PC-9 (cell line): ENCODE results near the gene ALMS1. TPM values are rescaled to one million over a fixed set of nuclear protein-coding genes. Genes with fewer than 3 reads are reported as not detected.

ENCODE experiments used
- BruUV-seq: library from RNA; stranded (reverse); fragments of 400-500 nt; replicated peaks from 2 replicates; lab custom pipeline; 2021; lab: Mats Ljungman, UMichigan
- CTCF ChIA-PET: fragments of 300-600 bp; sonication (Branson Sonifier 250); formaldehyde crosslinking; loops from one replicate; lab custom pipeline; 2022; ENCODE audit warnings: antibody characterized with exemption; lab: Charles Lee
- POLR2A ChIA-PET: fragments of 300-600 bp; sonication (Branson Sonifier 250); formaldehyde crosslinking; loops from one replicate; lab custom pipeline; 2022; ENCODE audit warnings: antibody characterized with exemption; ENCODE audit not compliant: unreplicated experiment; lab: Charles Lee
- DNase-seq, 2 experiments: peaks; one replicate each; pipeline versions ENCODE4 v3.0.0 to v3.0.0-alpha.2; 2015 to 2022; ENCODE audit warnings: mixed read lengths in 1 of 2
- H2AFZ ChIP-seq: fragments of 200-600 bp; sonication (generic); 2 replicates; pipeline ENCODE4 v1.8.1; 2017; ENCODE audit warnings: antibody characterized with exemption
- H3F3A ChIP-seq: fragments of 200-600 bp; sonication (generic); 2 replicates; pipeline ENCODE4 v1.8.1; 2017; ENCODE audit warnings: antibody characterized with exemption, mild to moderate bottlenecking, low read depth; ENCODE audit not compliant: insufficient read depth
- H3K27ac ChIP-seq: fragments of 200-600 bp; sonication (generic); 2 replicates; pipeline ENCODE4 v1.6.1; 2016; ENCODE audit warnings: mixed run types
- H3K27me3 ChIP-seq: fragments of 200-600 bp; sonication (generic); 2 replicates; pipeline ENCODE4 v1.6.1; 2016; ENCODE audit warnings: low read depth, mixed run types; ENCODE audit not compliant: insufficient read depth
- H3K36me3 ChIP-seq: fragments of 200-600 bp; sonication (generic); 2 replicates; pipeline ENCODE4 v1.6.1; 2016; ENCODE audit warnings: low read depth, mixed run types
- H3K4me1 ChIP-seq: fragments of 200-600 bp; sonication (generic); replicated peaks from 2 replicates; pipeline ENCODE4 v1.6.1; 2016; ENCODE audit warnings: mixed run types; ENCODE audit not compliant: insufficient read depth
- H3K4me2 ChIP-seq: fragments of 200-600 bp; sonication (generic); 2 replicates; pipeline ENCODE4 v1.6.1; 2017; ENCODE audit warnings: mixed run types
- H3K4me3 ChIP-seq: fragments of 200-600 bp; sonication (generic); 2 replicates; pipeline ENCODE4 v1.6.1; 2016; ENCODE audit warnings: mixed run types
- H3K79me2 ChIP-seq: fragments of 200-600 bp; sonication (generic); 2 replicates; pipeline ENCODE4 v1.6.1; 2017; ENCODE audit warnings: low read depth, mixed run types
- H3K9me2 ChIP-seq: fragments of 200-600 bp; sonication (generic); 2 replicates; pipeline ENCODE4 v1.8.1; 2017; ENCODE audit warnings: mild to moderate bottlenecking; ENCODE audit not compliant: insufficient read depth
- H3K9me3 ChIP-seq: fragments of 200-600 bp; sonication (generic); 2 replicates; pipeline ENCODE4 v1.8.1; 2016; ENCODE audit warnings: low read depth; ENCODE audit not compliant: insufficient read depth
- H4K20me1 ChIP-seq: fragments of 200-600 bp; sonication (generic); 2 replicates; pipeline ENCODE4 v1.8.1; 2017; ENCODE audit not compliant: insufficient read depth
- CTCF ChIP-seq: fragments of 200-600 bp; sonication (generic); conservative IDR thresholded peaks from 2 replicates; pipeline ENCODE4 v1.6.1; 2017; ENCODE audit warnings: mixed run types, antibody characterized with exemption, mild to moderate bottlenecking, moderate library complexity
- EZH2 ChIP-seq: fragments of 200-600 bp; sonication (generic); IDR thresholded peaks from 2 replicates; pipeline ENCODE4 v1.8.0; 2017; ENCODE audit warnings: antibody characterized with exemption, low read depth
- intact Hi-C: fragments of 100-400 bp; cut with micrococcal nuclease; formaldehyde crosslinking; loops from one replicate; pipeline ENCODE4 v1.10.0; 2022; ENCODE audit not compliant: unreplicated experiment
- total RNA-seq: library from RNA; stranded (reverse); gene quantifications from 2 replicates; pipeline ENCODE4 v1.2.3, GENCODE V29; 2021

Gene ALMS1
- total RNA-seq, 1 experiment from 2014 or later: 16.7 TPM

- CTCF ChIA-PET: no interaction called here
- TF ChIP-seq CTCF (no peak), EZH2 (no peak)
- H3K27ac ChIP-seq: no peak overlapping the region
- no peak overlapping the region for H2AFZ ChIP-seq
- no peaks in the 10 kb centered on the region for H3K9me2 ChIP-seq
- no peaks in the 10 kb centered on the region for H3K27me3 ChIP-seq
- no peaks in the 10 kb centered on the region for H3K4me1 ChIP-seq
- intact Hi-C loops: no loop called here
- H4K20me1 ChIP-seq: no peaks in the 10 kb centered on the region
- no peak for DNase-seq
- no peak overlapping the region for H3K4me2 ChIP-seq
- no peaks in the 10 kb centered on the region for H3K36me3 ChIP-seq
- BruUV-seq: no TSS peak
- no peak overlapping the region for H3K4me3 ChIP-seq
- H3F3A ChIP-seq: no peaks in the 10 kb centered on the region
- H3K9me3 ChIP-seq: no peaks in the 10 kb centered on the region
- H3K79me2 ChIP-seq: no peaks in the 10 kb centered on the region
- POLR2A ChIA-PET: no interaction called here
Observed at GRCh38 chr2:73638429-73638828, 252.8 kb downstream of the ALMS1 start.

- no peak overlapping the region for H3K27ac ChIP-seq
- intact Hi-C loops: no loop called here
- no peaks in the 10 kb centered on the region for H3K36me3 ChIP-seq
- no peaks in the 10 kb centered on the region for H3K4me1 ChIP-seq
- H4K20me1 ChIP-seq: no peaks in the 10 kb centered on the region
- H3F3A ChIP-seq: no peaks in the 10 kb centered on the region
- H3K4me3 ChIP-seq: no peak overlapping the region
- no peaks in the 10 kb centered on the region for H3K9me2 ChIP-seq
- DNase-seq: peak in 1 of 2 experiments; percentile 71
- no peaks in the 10 kb centered on the region for H3K79me2 ChIP-seq
- peak overlapping the region; percentile 44 for H3K4me2 ChIP-seq
- no peaks in the 10 kb centered on the region for H3K9me3 ChIP-seq
- no peak for TF ChIP-seq CTCF
- no peak for TF ChIP-seq EZH2
- CTCF ChIA-PET: no interaction called here
- no TSS peak for BruUV-seq
- peaks cover 9% of the 10 kb centered on the region for H3K27me3 ChIP-seq
- POLR2A ChIA-PET: no interaction called here
- no peak overlapping the region for H2AFZ ChIP-seq
Observed at GRCh38 chr2:73640511-73640911, 254.9 kb downstream of the ALMS1 start.

- intact Hi-C loops: no loop called here
- Histone ChIP-seq H2AFZ (no peak overlapping the region), H3K4me2 (no peak overlapping the region; the same call in 1 of the 2 replicates), H3K4me3 (no peak overlapping the region), H3F3A (no peaks in the 10 kb centered on the region), H3K27me3 (peaks cover 12% of the 10 kb centered on the region), H3K27ac (no peak overlapping the region), H3K36me3 (no peaks in the 10 kb centered on the region), H3K79me2 (no peaks in the 10 kb centered on the region), H3K9me2 (no peaks in the 10 kb centered on the region), H4K20me1 (no peaks in the 10 kb centered on the region), H3K9me3 (no peaks in the 10 kb centered on the region), H3K4me1 (no peaks in the 10 kb centered on the region)
- ChIA-PET POLR2A (no interaction called here), CTCF (no interaction called here)
- TF ChIP-seq EZH2 (no peak), CTCF (no peak)
- no TSS peak for BruUV-seq
- no peak for DNase-seq
Observed at GRCh38 chr2:73640946-73641766, 255.5 kb downstream of the ALMS1 start.
